ENCODE measurements around the gene TMEM164. TPM values are rescaled to one million over a fixed set of nuclear protein-coding genes. Genes with fewer than 3 reads are reported as not detected.

Gene TMEM164
- total and polyA plus RNA-seq, 7 experiments from 2014 or later, result 0.92 to 30.1 (median 17.5) TPM

DNA sequence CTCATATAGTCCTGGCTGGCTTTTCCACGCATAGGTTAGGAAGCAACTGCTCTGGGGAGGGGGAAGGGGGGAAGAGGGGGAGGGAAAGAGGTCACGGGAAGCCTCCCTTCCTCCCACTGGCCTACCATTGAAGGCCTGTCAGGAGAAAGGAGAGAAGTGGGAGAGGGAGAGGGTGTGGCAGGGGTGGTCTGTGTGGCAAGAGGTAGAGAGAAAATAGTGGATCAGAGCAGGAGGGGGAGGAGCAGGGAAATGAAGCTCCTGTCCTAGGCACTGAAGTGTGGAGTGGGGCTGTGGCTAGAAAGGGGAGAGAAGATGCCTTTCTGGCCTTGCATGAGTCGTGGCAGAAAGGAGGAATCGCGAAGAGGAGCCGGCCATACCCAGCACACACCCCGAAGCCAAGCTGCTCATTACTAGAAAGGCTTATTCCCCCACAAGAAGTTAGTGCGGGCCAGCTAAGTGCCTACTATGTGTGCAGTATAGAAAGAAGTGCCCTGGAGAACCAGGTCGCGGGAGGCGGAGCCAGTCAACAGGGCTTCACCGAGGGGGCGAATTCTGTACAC lies 1.1 kb upstream of the TMEM164 start:
- no peak for ATAC-seq
- H3K9me3 ChIP-seq (ENCODE audit: control insufficient read depth in 2 of 3, low read length in 3 of 3), result no peaks in the 10 kb centered on the region
- H3K27ac ChIP-seq (ENCODE audit: low read depth, low read length), result peak overlapping the region; percentile 64
- no peaks in the 10 kb centered on the region for H3K27me3 Mint-ChIP-seq
- H3K4me3 ChIP-seq (ENCODE audit: low read length), result peak overlapping the region; percentile 54
- peak overlapping the region; percentile 82 to 95 (median 87) for H3K27ac Mint-ChIP-seq
- POLR2A ChIA-PET, result no interaction called here
- H3K4me1 Mint-ChIP-seq, result peaks cover 14 to 38% (median 30%) of the 10 kb centered on the region in 7 donors
- no peaks in the 10 kb centered on the region for H3K9me3 Mint-ChIP-seq
- H3K4me1 ChIP-seq (ENCODE audit: control insufficient read depth in 2 of 2, insufficient read depth in 2 of 2, low read length in 2 of 2), result no peaks in the 10 kb centered on the region
- H3K4me3 Mint-ChIP-seq, result peak overlapping the region; percentile 76 to 96 (median 88)
- CTCF ChIA-PET, result no interaction called here
- no peaks in the 10 kb centered on the region for H3K27me3 ChIP-seq (ENCODE audit: control insufficient read depth in 2 of 2, insufficient read depth in 2 of 2, low read length in 2 of 2)
- no peak for DNase-seq
- no peaks in the 10 kb centered on the region for H3K36me3 ChIP-seq (ENCODE audit: control insufficient read depth in 2 of 3, insufficient read depth in 3 of 3, low read length in 3 of 3)
- H3K36me3 Mint-ChIP-seq, result peaks cover 0 to 9% (median 0%) of the 10 kb centered on the region in 5 donors
- intact Hi-C loops (cut with micrococcal nuclease), result loop anchor here (1.0 to 10.0 kb wide), 8 partner anchors 269 to 1683 kb away; partner anchors contain the start of genes ALG13 (in 2 of the 2), AMMECR1 (in 2 of the 2), ACSL4 (in 1 of the 2) and PAK3 (in 1 of the 2)

DNA sequence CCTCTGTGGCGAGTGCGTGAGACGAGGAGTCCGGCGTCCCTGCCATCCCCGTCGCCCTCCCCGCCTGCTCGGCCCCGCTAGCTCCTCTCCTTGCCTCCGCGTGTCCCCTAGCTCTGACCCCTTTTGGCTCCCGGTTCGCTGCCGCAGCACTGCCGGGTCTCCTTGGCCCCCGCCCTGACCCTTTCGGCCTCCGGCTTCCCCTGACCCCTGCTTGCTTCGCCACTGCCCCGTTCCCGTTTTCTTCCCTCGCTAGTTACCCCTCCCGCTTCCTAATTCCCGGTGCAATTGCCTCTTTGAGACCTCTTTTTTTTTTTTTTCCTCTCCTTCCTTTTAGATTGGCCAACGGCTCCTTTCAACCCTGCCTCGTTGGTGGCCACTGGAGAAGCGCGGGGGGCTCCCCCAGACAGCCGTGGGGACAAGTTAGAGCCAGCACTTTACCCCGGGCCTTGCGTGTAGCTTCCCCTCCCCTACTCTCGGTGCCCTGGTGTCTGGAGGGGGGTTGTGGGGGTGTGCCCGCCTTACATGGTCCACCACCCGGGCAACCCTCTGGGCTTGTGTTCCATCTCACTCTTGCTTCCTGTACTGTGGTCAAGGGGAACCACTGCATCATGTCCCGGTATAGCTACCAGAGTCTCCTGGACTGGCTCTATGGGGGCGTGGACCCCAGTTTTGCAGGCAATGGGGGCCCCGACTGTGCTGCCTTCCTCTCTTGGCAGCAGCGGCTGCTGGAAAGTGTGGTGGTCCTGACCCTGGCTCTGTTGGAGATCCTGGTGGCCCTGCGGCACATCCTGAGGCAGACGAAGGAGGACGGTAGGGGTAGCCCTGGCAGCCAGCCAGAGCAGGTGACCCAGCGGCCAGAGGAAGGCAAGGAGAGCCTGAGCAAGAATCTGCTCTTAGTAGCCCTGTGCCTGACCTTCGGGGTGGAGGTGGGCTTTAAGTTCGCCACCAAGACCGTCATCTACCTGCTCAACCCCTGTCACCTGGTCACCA lies 548 bp downstream of the TMEM164 start:
- peaks cover 0 to 9% (median 0%) of the 10 kb centered on the region in 5 donors for H3K36me3 Mint-ChIP-seq
- CTCF ChIA-PET, result interaction anchor here (0.6 kb wide), 1 partner anchor 37 kb away, joined by 3 read pairs; no protein-coding TSS in a partner anchor
- intact Hi-C loops (cut with micrococcal nuclease), result loop anchor here (2.0 to 10.0 kb wide), 4 partner anchors 311 to 1681 kb away; partner anchors contain the start of genes ALG13 (in 2 of the 2), AMMECR1 (in 1 of the 2) and PAK3 (in 1 of the 2)
- H3K9me3 ChIP-seq (ENCODE audit: control insufficient read depth in 2 of 3, low read length in 3 of 3), result no peaks in the 10 kb centered on the region
- H3K4me3 Mint-ChIP-seq, result peak overlapping the region; percentile 74 to 96 (median 87)
- no peaks in the 10 kb centered on the region for H3K27me3 ChIP-seq (ENCODE audit: control insufficient read depth in 2 of 2, insufficient read depth in 2 of 2, low read length in 2 of 2)
- no peaks in the 10 kb centered on the region for H3K27me3 Mint-ChIP-seq
- DNase-seq (peak in 2 of 9 donors; percentile 2 to 21), ATAC-seq (no peak)
- POLR2A ChIA-PET, result no interaction called here
- H3K4me1 Mint-ChIP-seq, result peaks cover 14 to 44% (median 37%) of the 10 kb centered on the region in 7 donors
- peak overlapping the region; percentile 64 for H3K27ac ChIP-seq (ENCODE audit: low read depth, low read length)
- H3K9me3 Mint-ChIP-seq, result no peaks in the 10 kb centered on the region
- H3K36me3 ChIP-seq (ENCODE audit: control insufficient read depth in 2 of 3, insufficient read depth in 3 of 3, low read length in 3 of 3), result no peaks in the 10 kb centered on the region
- H3K4me3 ChIP-seq (ENCODE audit: low read length), result peak overlapping the region; percentile 43
- peak overlapping the region in 8 of 9 donors; percentile 42 to 88 (median 79) for H3K27ac Mint-ChIP-seq
- H3K4me1 ChIP-seq (ENCODE audit: control insufficient read depth in 2 of 2, insufficient read depth in 2 of 2, low read length in 2 of 2), result no peaks in the 10 kb centered on the region

DNA sequence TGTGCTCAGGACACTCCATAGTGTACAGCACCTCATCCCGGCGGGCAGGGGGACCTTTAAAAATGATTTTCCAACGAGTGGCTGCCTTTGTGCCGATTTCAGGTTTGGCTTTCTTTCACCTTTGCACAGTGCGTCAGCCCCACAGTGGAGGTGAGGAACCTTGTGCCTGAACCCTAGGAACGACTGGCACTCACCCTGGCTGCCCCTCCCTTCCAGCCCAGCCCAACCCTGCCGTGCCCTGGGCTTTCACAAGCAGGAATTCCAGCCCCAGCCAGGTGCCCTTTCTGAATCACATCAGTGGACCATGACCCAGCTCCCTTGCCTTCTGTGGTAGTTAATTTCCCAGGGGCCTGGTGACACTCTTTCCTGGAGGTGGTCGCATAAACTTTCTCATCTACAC lies 1.3 kb downstream of the TMEM164 start:
- Mint-ChIP-seq H3K27me3 (no peaks in the 10 kb centered on the region), H3K9me3 (peaks cover 0 to 1% (median 0%) of the 10 kb centered on the region in 11 donors), H3K36me3 (peaks cover 0 to 11% (median 0%) of the 10 kb centered on the region in 5 donors), H3K4me3 (peak overlapping the region; percentile 74 to 96 (median 87)), H3K27ac (peak overlapping the region in 5 of 9 donors; percentile 19 to 85 (median 46)), H3K4me1 (peaks cover 16 to 50% (median 37%) of the 10 kb centered on the region in 7 donors)
- no peaks in the 10 kb centered on the region for H3K36me3 ChIP-seq (ENCODE audit: control insufficient read depth in 2 of 3, insufficient read depth in 3 of 3, low read length in 3 of 3)
- POLR2A ChIA-PET, result no interaction called here
- no peak overlapping the region for H3K27ac ChIP-seq (ENCODE audit: low read depth, low read length)
- intact Hi-C loops (cut with micrococcal nuclease), result loop anchor here (10.0 kb wide), 3 partner anchors 311 to 1681 kb away; partner anchors contain the start of genes ALG13 (in 1 of the 2), AMMECR1 (in 1 of the 2) and PAK3 (in 1 of the 2)
- CTCF ChIA-PET, result no interaction called here
- no peaks in the 10 kb centered on the region for H3K4me1 ChIP-seq (ENCODE audit: control insufficient read depth in 2 of 2, insufficient read depth in 2 of 2, low read length in 2 of 2)
- no peak overlapping the region for H3K4me3 ChIP-seq (ENCODE audit: low read length)
- no peaks in the 10 kb centered on the region for H3K27me3 ChIP-seq (ENCODE audit: control insufficient read depth in 2 of 2, insufficient read depth in 2 of 2, low read length in 2 of 2)
- ATAC-seq (no peak), DNase-seq (no peak)
- H3K9me3 ChIP-seq (ENCODE audit: control insufficient read depth in 2 of 3, low read length in 3 of 3), result no peaks in the 10 kb centered on the region

DNA sequence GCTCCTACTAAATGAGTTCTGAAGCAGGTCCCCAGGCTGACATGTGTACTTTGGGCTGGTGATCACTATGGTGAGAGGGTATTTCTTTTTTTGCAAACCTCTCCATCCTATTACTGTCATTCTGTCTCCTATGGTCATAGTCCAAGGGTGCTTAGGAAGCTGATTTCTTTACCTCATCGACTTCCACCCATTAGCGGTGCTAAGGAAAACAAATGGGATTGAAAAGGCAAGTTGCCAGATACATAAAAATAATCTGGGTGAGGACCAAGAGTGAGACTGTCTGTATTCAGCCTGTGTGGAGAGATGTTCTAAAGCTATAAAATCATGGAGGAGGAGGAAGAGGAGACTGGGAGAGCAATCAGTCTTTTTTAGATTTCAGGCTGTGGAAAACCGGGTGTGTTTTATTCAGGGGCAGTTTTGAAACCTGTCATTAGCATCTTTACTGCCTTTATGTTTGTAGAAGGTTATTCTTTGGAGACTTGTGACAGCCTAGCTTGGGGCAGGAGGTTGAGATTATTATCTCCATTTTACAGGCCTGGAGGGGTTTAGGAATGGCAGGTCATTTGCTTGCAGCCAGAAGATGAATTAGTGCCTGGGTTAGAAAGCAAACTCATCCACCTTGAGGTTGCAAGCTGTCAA lies 1.9 kb downstream of the TMEM164 start:
- no peaks in the 10 kb centered on the region for H3K36me3 ChIP-seq (ENCODE audit: control insufficient read depth in 2 of 3, insufficient read depth in 3 of 3, low read length in 3 of 3)
- ChIA-PET POLR2A (no interaction called here), CTCF (no interaction called here)
- no peak overlapping the region for H3K4me3 ChIP-seq (ENCODE audit: low read length)
- no peaks in the 10 kb centered on the region for H3K27me3 Mint-ChIP-seq
- DNase-seq, result no peak
- peaks cover 18 to 55% (median 37%) of the 10 kb centered on the region in 7 donors for H3K4me1 Mint-ChIP-seq
- intact Hi-C loops (cut with micrococcal nuclease), result loop anchor here (5.0 to 10.0 kb wide), 4 partner anchors 33 to 1680 kb away; partner anchors contain the start of genes ALG13 (in 1 of the 2), AMMECR1 (in 1 of the 2) and PAK3 (in 1 of the 2)
- H3K9me3 ChIP-seq (ENCODE audit: control insufficient read depth in 2 of 3, low read length in 3 of 3), result no peaks in the 10 kb centered on the region
- peaks cover 0 to 1% (median 0%) of the 10 kb centered on the region in 11 donors for H3K9me3 Mint-ChIP-seq
- H3K4me1 ChIP-seq (ENCODE audit: control insufficient read depth in 2 of 2, insufficient read depth in 2 of 2, low read length in 2 of 2), result no peaks in the 10 kb centered on the region
- H3K27me3 ChIP-seq (ENCODE audit: control insufficient read depth in 2 of 2, insufficient read depth in 2 of 2, low read length in 2 of 2), result no peaks in the 10 kb centered on the region
- H3K27ac ChIP-seq (ENCODE audit: low read depth, low read length), result no peak overlapping the region
- peaks cover 0 to 11% (median 0%) of the 10 kb centered on the region in 5 donors for H3K36me3 Mint-ChIP-seq
- H3K27ac Mint-ChIP-seq, result peak overlapping the region in 4 of 9 donors; percentile 17 to 68 (median 32)
- peak overlapping the region; percentile 54 to 96 (median 86) for H3K4me3 Mint-ChIP-seq
- ATAC-seq, result no peak

DNA sequence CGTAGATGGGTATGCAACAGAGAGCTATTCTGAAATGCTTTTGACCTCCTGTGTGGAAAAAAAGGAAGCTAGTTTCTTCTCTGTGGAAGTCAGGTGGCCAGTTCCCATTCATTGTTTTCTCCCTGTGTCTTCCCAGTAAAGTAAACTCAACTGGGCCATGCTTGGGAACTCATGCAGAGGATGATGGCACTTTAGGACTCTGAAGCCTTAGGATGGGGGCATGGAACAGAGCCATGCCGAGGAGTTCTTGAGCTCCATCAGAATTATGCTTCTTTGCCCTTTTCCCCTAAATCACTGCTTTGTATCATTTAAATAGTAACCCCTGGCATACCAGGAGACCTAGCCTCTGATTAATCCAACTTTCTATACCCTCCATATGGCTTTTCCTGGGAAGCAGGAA lies 3.2 kb downstream of the TMEM164 start:
- ATAC-seq (no peak), DNase-seq (no peak)
- ChIA-PET CTCF (no interaction called here), POLR2A (no interaction called here)
- Histone ChIP-seq H3K36me3 (ENCODE audit: control insufficient read depth in 2 of 3, insufficient read depth in 3 of 3, low read length in 3 of 3) (no peaks in the 10 kb centered on the region), H3K9me3 (ENCODE audit: control insufficient read depth in 2 of 3, low read length in 3 of 3) (no peaks in the 10 kb centered on the region), H3K4me1 (ENCODE audit: control insufficient read depth in 2 of 2, insufficient read depth in 2 of 2, low read length in 2 of 2) (no peaks in the 10 kb centered on the region), H3K27ac (ENCODE audit: low read depth, low read length) (no peak overlapping the region), H3K27me3 (ENCODE audit: control insufficient read depth in 2 of 2, insufficient read depth in 2 of 2, low read length in 2 of 2) (no peaks in the 10 kb centered on the region), H3K4me3 (ENCODE audit: low read length) (no peak overlapping the region)
- Mint-ChIP-seq H3K9me3 (peaks cover 0 to 1% (median 0%) of the 10 kb centered on the region in 11 donors), H3K27ac (no peak overlapping the region), H3K4me3 (peak overlapping the region in 1 of 10 donors; percentile 38), H3K36me3 (peaks cover 0 to 14% (median 0%) of the 10 kb centered on the region in 5 donors), H3K27me3 (no peaks in the 10 kb centered on the region), H3K4me1 (peaks cover 18 to 60% (median 37%) of the 10 kb centered on the region in 7 donors)
- intact Hi-C loops (cut with micrococcal nuclease), result loop anchor here (5.0 to 10.0 kb wide), 4 partner anchors 34 to 1679 kb away; partner anchors contain the start of genes ALG13 (in 1 of the 2), AMMECR1 (in 1 of the 2) and PAK3 (in 1 of the 2)

Data from naive thymus-derived CD4-positive, alpha-beta T cell (primary cell).